Measurements from ENCODE around the gene DGKG.

DGKG gene

GRCh38 chr3:186107215-186108105 is 254.6 kb downstream of the DGKG start:
- peak overlapping the region; percentile 92 for H3K4me3 ChIP-seq (ENCODE audit: low read depth, low read length)
- H3K9me3 ChIP-seq, result no peaks in the 10 kb centered on the region
- peaks cover 13% of the 10 kb centered on the region for H3K4me1 ChIP-seq
- TF ChIP-seq CTCF (IDR thresholded peaks at IDR 0.05; ENCODE audit: low read depth, low read length), result no peak
- peak; percentile 76 for DNase-seq
- H3K36me3 ChIP-seq, result peaks cover 4% of the 10 kb centered on the region; the same call in 1 of the 2 replicates
- H3K27me3 ChIP-seq, result no peaks in the 10 kb centered on the region

- Histone ChIP-seq H3K4me1 (peaks cover 14% of the 10 kb centered on the region), H3K27me3 (no peaks in the 10 kb centered on the region), H3K4me3 (ENCODE audit: low read depth, low read length) (no peak overlapping the region), H3K9me3 (no peaks in the 10 kb centered on the region), H3K36me3 (peaks cover 4% of the 10 kb centered on the region)
- no peak for DNase-seq
- TF ChIP-seq CTCF (IDR thresholded peaks at IDR 0.05; ENCODE audit: low read depth, low read length), result no peak
Measured at GRCh38 chr3:186105543-186105942, 256.5 kb downstream of the DGKG start.

GRCh38 chr3:186102687-186103086 is 259.3 kb downstream of the DGKG start:
- no peaks in the 10 kb centered on the region for H3K9me3 ChIP-seq
- no peak overlapping the region for H3K4me3 ChIP-seq (ENCODE audit: low read depth, low read length)
- no peak for DNase-seq
- peaks cover 4% of the 10 kb centered on the region for H3K36me3 ChIP-seq
- TF ChIP-seq CTCF (IDR thresholded peaks at IDR 0.05; ENCODE audit: low read depth, low read length), result no peak
- H3K4me1 ChIP-seq, result peaks cover 33% of the 10 kb centered on the region
- no peaks in the 10 kb centered on the region for H3K27me3 ChIP-seq

GRCh38 chr3:186100398-186100797 is 261.6 kb downstream of the DGKG start:
- TF ChIP-seq CTCF (IDR thresholded peaks at IDR 0.05; ENCODE audit: low read depth, low read length), result no peak
- Histone ChIP-seq H3K4me3 (ENCODE audit: low read depth, low read length) (no peak overlapping the region), H3K36me3 (peaks cover 4% of the 10 kb centered on the region), H3K27me3 (no peaks in the 10 kb centered on the region), H3K9me3 (no peaks in the 10 kb centered on the region), H3K4me1 (peaks cover 38% of the 10 kb centered on the region)
- DNase-seq, result no peak

GRCh38 chr3:186099178-186099577 is 262.9 kb downstream of the DGKG start:
- no peaks in the 10 kb centered on the region for H3K9me3 ChIP-seq
- peaks cover 6% of the 10 kb centered on the region for H3K36me3 ChIP-seq
- peaks cover 38% of the 10 kb centered on the region for H3K4me1 ChIP-seq
- peak overlapping the region; percentile 13 for H3K4me3 ChIP-seq (ENCODE audit: low read depth, low read length)
- DNase-seq, result peak; percentile 80
- TF ChIP-seq CTCF (IDR thresholded peaks at IDR 0.05; ENCODE audit: low read depth, low read length), result no peak
- no peaks in the 10 kb centered on the region for H3K27me3 ChIP-seq

- H3K27me3 ChIP-seq, result no peaks in the 10 kb centered on the region
- no peaks in the 10 kb centered on the region for H3K9me3 ChIP-seq
- TF ChIP-seq CTCF (IDR thresholded peaks at IDR 0.05; ENCODE audit: low read depth, low read length), result no peak
- DNase-seq, result no peak
- peak overlapping the region; percentile 61 for H3K4me3 ChIP-seq (ENCODE audit: low read depth, low read length)
- H3K36me3 ChIP-seq, result peaks cover 5% of the 10 kb centered on the region
- H3K4me1 ChIP-seq, result peaks cover 36% of the 10 kb centered on the region
Measured at GRCh38 chr3:186098740-186099139, 263.3 kb downstream of the DGKG start.

Data from BE2C (cell line).